ENCODE data around the gene CDX1.

Gene CDX1

DNA sequence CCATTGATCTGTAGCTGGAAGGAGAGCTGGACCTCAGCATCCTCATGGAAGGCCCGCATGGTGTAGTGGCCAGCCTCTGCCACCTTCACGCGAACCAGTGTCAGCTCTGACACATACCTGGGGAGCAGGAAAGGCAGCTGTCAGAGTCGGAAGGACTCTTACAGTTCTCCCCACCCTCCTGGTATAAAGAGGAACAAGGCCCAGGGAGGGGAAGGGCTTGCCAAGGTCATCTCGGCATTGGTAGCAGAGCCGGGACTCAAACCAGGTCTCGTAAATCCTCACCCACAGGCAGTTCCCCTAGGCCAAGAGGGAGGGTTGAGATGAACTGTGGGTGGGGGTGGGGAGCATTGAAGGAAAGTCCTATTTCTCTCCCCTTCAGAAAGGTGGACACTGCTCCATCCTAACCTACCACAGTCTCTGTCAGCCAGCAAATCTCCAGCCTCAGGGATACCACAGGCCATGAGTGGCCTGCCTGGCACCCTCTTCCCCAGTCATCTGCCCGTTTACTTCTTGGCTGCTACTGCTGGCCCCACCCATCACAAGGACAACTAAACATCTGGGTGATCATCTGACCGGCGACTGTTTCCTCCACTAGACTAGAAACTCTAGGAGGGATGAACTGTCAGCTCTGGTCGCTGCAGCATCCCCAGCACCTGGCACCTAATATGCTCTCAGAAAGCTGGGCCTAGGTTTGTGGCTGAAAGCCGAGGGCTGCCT lies 34.4 kb upstream of the CDX1 start:
- DNase-seq: no peak

DNA sequence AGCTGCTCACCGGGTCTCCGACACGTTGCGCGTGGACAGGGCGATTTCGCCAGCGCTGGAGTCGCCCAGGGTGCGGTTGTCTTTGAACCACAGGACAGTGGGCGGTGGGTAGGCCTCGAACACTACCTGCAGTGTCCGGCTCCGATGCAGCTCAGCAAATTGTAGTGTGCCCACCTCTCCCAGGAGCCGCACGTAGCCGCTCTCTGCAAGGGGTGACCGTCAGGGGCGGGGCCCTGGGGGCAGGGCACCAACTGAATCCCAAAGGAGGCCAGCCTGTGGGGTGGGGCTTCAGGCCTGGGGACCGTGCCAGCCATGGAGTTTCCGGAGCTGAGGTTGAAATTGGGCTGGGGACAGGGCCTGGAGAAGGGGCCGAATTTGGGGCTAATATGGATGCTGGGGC lies 33.8 kb upstream of the CDX1 start:
- no peak for DNase-seq

- DNase-seq: no peak
These were observed 32.9 kb upstream of the CDX1 start for GRCh38 chr5:150133581-150134197.

- no peak for DNase-seq
These were observed 32.4 kb upstream of the CDX1 start for GRCh38 chr5:150134198-150134588.

- no peak for DNase-seq
These were observed 30.8 kb upstream of the CDX1 start for GRCh38 chr5:150135557-150136304.

GRCh38 chr5:150136305-150137167 lies 30.0 kb upstream of the CDX1 start:
- DNase-seq: no peak

GRCh38 chr5:150137168-150137957 lies 29.2 kb upstream of the CDX1 start:
- no peak for DNase-seq

GRCh38 chr5:150137997-150138396 lies 28.6 kb upstream of the CDX1 start:
- no peak for DNase-seq

GRCh38 chr5:150138551-150139265 lies 27.9 kb upstream of the CDX1 start:
- peak in 8 of 14 donors; percentile 23 to 63 (median 40) for DNase-seq

DNA sequence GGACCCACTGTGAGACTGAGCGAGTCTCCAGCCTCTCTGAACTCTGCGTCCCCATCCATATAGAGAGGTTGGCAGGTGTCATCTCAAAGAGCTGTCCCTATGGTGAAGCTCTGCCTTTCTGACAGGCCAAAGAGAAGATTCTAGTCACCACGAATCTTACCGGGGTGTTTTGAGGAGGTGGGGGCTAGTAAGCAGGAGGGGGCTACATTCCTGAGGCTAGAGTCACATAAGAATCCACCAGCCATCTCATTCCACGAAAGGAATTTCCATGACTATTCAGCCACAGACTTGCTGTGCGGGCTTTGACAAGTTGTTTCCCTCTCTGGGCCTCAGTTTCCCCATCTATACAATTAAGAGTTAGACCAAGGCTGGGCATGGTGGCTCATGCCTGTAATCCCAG lies 27.2 kb upstream of the CDX1 start:
- DNase-seq: no peak

- DNase-seq: no peak
These were observed 25.7 kb upstream of the CDX1 start for GRCh38 chr5:150140830-150141229.

DNA sequence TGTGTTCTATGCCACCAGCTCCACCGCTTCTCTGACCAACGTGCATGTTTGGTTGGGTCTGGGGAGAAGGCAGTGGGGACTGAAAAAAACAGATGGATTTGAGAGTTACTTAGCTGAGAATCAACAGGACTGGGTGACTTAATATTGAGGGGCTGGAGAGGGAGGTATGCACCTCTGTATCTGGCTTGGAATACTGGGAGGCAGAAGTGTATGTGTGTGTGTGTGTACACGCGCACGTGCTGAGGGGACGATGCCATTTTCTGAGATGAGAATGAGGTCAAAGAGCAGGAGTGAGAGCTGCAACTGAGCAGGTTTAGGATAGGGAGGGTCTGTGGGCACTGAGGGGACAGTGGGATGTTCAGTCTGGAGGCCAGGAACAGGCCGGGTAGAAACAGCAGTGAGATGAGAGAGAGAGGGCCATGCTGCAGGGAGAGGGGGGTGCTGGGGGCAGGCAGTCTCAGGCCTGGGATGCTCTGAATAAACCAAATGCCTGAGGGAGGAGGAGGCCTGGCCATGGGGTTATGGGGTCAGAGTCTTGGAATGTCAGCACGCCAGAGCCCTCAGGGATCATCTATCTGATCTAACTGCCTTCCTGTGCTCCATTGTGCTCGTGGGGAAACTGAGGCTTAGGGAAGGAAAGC lies 24.9 kb upstream of the CDX1 start:
- DNase-seq: no peak

GRCh38 chr5:150142185-150142958 lies 24.2 kb upstream of the CDX1 start:
- DNase-seq: no peak

DNA sequence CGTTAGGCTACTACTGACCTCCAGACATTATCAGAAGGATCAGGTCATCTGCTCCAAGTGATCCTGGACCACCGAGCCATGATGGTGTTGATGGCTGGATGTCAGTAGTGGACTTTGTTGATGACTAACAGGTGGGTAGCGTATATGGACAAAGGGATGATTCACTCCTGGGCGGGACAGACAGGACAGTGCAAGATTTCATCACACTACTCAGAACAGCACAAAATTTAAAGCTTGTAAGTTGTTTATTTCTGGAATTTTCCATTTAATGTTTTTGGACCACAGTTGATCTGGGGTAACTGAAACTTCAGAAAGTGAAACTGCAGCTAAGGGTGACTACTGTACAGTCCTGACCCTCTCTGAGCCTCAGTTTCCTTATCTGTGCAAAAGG lies 23.6 kb upstream of the CDX1 start:
- DNase-seq: no peak

DNA sequence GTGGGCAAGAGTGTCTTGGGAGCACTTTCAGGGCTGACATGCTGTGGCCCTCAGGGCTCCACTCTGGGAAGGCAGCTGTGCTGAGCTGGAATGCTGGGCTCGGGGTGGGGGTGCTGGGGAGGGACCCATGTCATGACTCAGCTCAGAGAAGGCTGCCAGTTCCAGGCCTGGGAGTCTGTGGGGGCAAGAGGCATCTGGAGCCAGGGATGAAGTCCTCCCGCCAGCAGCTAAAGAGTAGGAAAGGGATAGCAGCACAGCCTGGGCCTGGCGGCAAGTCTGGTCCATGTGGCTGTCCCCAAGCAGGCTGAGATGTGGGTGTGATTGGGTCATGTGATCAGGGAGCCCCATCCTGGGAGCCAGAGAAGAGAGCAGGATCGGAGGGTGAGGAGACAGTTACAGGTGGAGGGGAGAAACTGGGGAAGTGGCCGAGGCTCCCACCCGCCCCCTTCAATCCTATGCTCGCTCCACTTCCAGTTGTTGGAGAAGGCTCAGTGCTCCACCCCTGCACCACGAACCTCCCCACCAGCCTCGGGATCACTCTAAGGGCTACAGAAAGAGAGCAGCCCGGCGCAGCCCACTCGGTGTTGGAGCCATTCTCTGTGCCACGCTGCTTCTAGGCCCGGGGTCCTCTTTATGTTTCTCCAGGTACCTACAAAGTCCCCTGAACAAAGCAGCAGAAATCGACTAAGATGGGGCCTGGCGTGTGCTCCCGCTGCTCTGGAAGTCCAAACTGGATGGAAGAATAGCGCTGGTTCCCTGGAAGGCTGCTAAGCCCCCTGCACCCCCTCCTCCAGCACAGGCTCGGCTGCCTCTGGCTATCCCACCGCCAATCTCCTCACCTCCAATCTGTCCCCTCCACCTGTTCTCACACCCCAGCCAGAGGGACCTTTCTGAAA lies 23.0 kb upstream of the CDX1 start:
- peak in 4 of 14 donors; percentile 21 to 72 (median 28) for DNase-seq

DNA sequence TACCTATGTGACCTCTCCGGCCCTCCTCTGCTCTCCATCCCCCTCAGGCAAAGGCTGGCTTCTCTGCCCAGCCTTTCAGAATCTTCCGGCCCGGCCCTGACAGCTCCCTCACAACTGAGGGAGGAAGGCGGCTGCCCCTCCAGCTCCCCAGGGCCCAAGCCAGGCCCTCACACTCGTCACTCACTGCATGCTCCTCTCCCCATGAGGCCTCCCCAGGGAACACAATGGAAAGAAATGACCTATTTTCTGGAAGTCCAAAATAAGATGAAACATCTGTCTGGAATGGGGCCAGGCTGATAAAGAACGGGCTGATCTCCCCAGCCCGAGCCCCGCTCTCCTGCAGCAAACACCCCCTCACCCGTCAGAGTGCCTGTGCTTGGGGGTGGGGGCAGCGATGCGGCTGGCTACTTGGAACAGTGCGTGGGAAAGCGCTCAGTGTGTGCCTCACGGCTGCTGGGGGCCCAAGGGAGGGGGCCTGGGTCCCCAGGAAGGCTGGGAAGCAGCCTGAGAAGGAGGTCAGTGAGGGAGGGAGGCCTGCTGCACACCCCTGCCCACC lies 22.3 kb upstream of the CDX1 start:
- DNase-seq: peak in 1 of 14 donors; percentile 28

GRCh38 chr5:150144879-150145278 lies 21.7 kb upstream of the CDX1 start:
- DNase-seq: no peak

DNA sequence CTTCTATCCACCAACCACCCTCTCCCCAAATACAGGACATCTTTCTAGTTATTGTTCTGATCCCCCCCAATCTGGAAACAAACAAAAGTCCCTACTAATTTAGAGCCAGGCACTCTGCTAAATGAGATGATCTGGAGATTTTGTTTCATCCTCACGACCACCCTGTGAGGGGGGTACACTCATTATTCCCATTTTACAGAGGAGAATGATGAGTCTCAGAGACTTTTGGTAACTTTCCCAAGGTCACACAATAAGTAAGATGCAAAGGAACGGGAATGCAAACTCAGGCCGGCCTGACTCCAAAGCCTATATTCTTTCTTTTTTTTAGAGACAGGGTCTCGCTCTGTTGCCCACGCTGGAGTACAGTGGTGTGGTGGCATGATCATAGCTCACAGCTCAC lies 20.3 kb upstream of the CDX1 start:
- no peak for DNase-seq

All from C1 segment of cervical spinal cord (tissue), 14 donors.